PC-3 (cell line): ENCODE measurements around the gene FPGS. TPM values are rescaled to one million over a fixed set of nuclear protein-coding genes. Genes with fewer than 3 reads are reported as not detected.

Source experiments
- ATAC-seq: fragments of 200-7000 bp; cut with Tn5 transposase; 2 replicates; pipeline ENCODE4 v1.9.1; 2020; ENCODE audit warnings: mild to moderate bottlenecking, moderate library complexity
- BruUV-seq: library from RNA; stranded (reverse); fragments of 400-500 nt; replicated peaks from 2 replicates; lab custom pipeline; 2021; lab: Mats Ljungman, UMichigan
- CTCF ChIA-PET: fragments of 300-600 bp; sonication (Branson Sonifier 250); formaldehyde crosslinking; loops from one replicate; lab custom pipeline; 2022; ENCODE audit warnings: antibody characterized with exemption; lab: Charles Lee
- POLR2A ChIA-PET: fragments of 300-600 bp; sonication (Branson Sonifier 250); formaldehyde crosslinking; loops from one replicate; lab custom pipeline; 2022; ENCODE audit warnings: antibody characterized with exemption; ENCODE audit not compliant: unreplicated experiment; lab: Charles Lee
- DNase-seq: peaks from one replicate; pipeline ENCODE4 v3.0.0-alpha.2; 2015
- H2AFZ ChIP-seq: fragments of 300-600 bp; sonication (generic); 2 replicates; pipeline ENCODE4 v1.6.0; 2016; ENCODE audit warnings: antibody characterized with exemption, low read length
- H3F3A ChIP-seq: fragments of 300-600 bp; sonication (generic); one replicate; pipeline ENCODE4 v1.6.0; 2017; ENCODE audit warnings: antibody characterized with exemption, low read length, control low read depth, mild to moderate bottlenecking; ENCODE audit not compliant: unreplicated experiment
- H3K27ac ChIP-seq: fragments of 300-600 bp; sonication (generic); 2 replicates; pipeline ENCODE4 v1.5.1; 2016; ENCODE audit warnings: mild to moderate bottlenecking, low read length
- H3K27me3 ChIP-seq: fragments of 300-600 bp; sonication (generic); 2 replicates; pipeline ENCODE4 v1.6.1; 2016; ENCODE audit warnings: low read length, mixed read lengths
- H3K36me3 ChIP-seq: fragments of 300-600 bp; sonication (generic); 2 replicates; pipeline ENCODE4 v1.6.1; 2016; ENCODE audit warnings: low read depth, mixed run types, low read length, mixed read lengths
- H3K4me1 ChIP-seq: fragments of 300-600 bp; sonication (generic); 2 replicates; pipeline ENCODE4 v1.5.1; 2016; ENCODE audit warnings: low read length; ENCODE audit not compliant: insufficient read depth
- H3K4me2 ChIP-seq: fragments of 300-600 bp; sonication (generic); 2 replicates; pipeline ENCODE4 v1.6.0; 2016; ENCODE audit warnings: low read length
- H3K4me3 ChIP-seq: fragments of 300-600 bp; sonication (generic); 2 replicates; pipeline ENCODE4 v1.5.1; 2016; ENCODE audit warnings: mild to moderate bottlenecking, low read length, mixed read lengths
- H3K79me2 ChIP-seq: fragments of 300-600 bp; sonication (generic); 2 replicates; pipeline ENCODE4 v1.6.1; 2017; ENCODE audit warnings: low read length, mixed read lengths
- H3K9ac ChIP-seq: fragments of 300-600 bp; sonication (generic); 2 replicates; pipeline ENCODE4 v1.6.0; 2016; ENCODE audit warnings: mild to moderate bottlenecking, low read length
- H3K9me2 ChIP-seq: fragments of 300-600 bp; sonication (generic); replicated peaks from 2 replicates; pipeline ENCODE4 v1.6.1; 2016; ENCODE audit warnings: mixed run types, low read length, mixed read lengths
- H3K9me3 ChIP-seq: fragments of 300-600 bp; sonication (generic); 2 replicates; pipeline ENCODE4 v1.6.1; 2016; ENCODE audit warnings: low read length, mixed read lengths
- H4K20me1 ChIP-seq: fragments of 300-600 bp; sonication (generic); 2 replicates; pipeline ENCODE4 v1.6.1; 2016; ENCODE audit warnings: low read length, mixed read lengths
- CTCF ChIP-seq: fragments of 300-600 bp; sonication (generic); conservative IDR thresholded peaks from 2 replicates; pipeline ENCODE4 v1.5.1; 2017; ENCODE audit warnings: antibody characterized with exemption, low read depth, mild to moderate bottlenecking, low read length
- EZH2 ChIP-seq: fragments of 300-600 bp; sonication (generic); IDR thresholded peaks from one replicate; pipeline ENCODE4 v1.6.1; 2017; ENCODE audit warnings: antibody characterized with exemption, mild to moderate bottlenecking, low read length; ENCODE audit not compliant: unreplicated experiment
- EZH2phosphoT487 ChIP-seq: fragments of 300-600 bp; sonication (generic); IDR thresholded peaks from 2 replicates; pipeline ENCODE4 v1.6.1; 2018; ENCODE audit warnings: mild to moderate bottlenecking, antibody characterized with exemption, low read length, borderline replicate concordance
- intact Hi-C: fragments of 100-400 bp; cut with micrococcal nuclease; formaldehyde crosslinking; loops from 2 replicates; pipeline ENCODE4 v1.9.0; 2023
- total RNA-seq: library from RNA; depleted of rRNA; stranded (reverse); fragments of >200 nt; gene quantifications from 2 replicates; pipeline ENCODE4 v1.2.3, GENCODE V29; 2014

FPGS gene
- total RNA-seq, 1 experiment from 2014 or later: 78.5 TPM

GRCh38 chr9:127793093-127793708 lies 9.5 kb upstream of the FPGS start:
- ChIA-PET CTCF (no interaction called here), POLR2A (no interaction called here)
- Histone ChIP-seq H3K9ac (no peak overlapping the region), H3K36me3 (peaks cover 31% of the 10 kb centered on the region), H3K27ac (no peak overlapping the region), H3K9me3 (no peaks in the 10 kb centered on the region), H3K79me2 (peaks cover 19% of the 10 kb centered on the region), H4K20me1 (peaks cover 14% of the 10 kb centered on the region), H3K4me3 (no peak overlapping the region), H3K27me3 (no peaks in the 10 kb centered on the region), H3F3A (no peaks in the 10 kb centered on the region), H2AFZ (no peak overlapping the region), H3K4me1 (no peaks in the 10 kb centered on the region), H3K9me2 (no peaks in the 10 kb centered on the region), H3K4me2 (no peak overlapping the region)
- DNase-seq (no peak), ATAC-seq (peak; percentile 64)
- no peak for TF ChIP-seq CTCF
- TF ChIP-seq EZH2phosphoT487: no peak
- BruUV-seq: no TSS peak
- intact Hi-C loops: no loop called here

GRCh38 chr9:127794001-127794791 lies 8.5 kb upstream of the FPGS start:
- ATAC-seq (no peak), DNase-seq (no peak)
- Histone ChIP-seq H3K27ac (no peak overlapping the region), H3K9me2 (no peaks in the 10 kb centered on the region), H3K4me3 (no peak overlapping the region), H3K9ac (no peak overlapping the region), H3F3A (no peaks in the 10 kb centered on the region), H3K27me3 (no peaks in the 10 kb centered on the region), H3K79me2 (peaks cover 9% of the 10 kb centered on the region; the same call in 1 of the 2 replicates), H3K4me1 (no peaks in the 10 kb centered on the region), H3K9me3 (no peaks in the 10 kb centered on the region), H3K4me2 (no peak overlapping the region), H4K20me1 (peaks cover 5% of the 10 kb centered on the region; the same call in 1 of the 2 replicates), H2AFZ (no peak overlapping the region), H3K36me3 (peaks cover 21% of the 10 kb centered on the region)
- ChIA-PET POLR2A (no interaction called here), CTCF (no interaction called here)
- TF ChIP-seq EZH2phosphoT487 (no peak), EZH2 (no peak), CTCF (no peak)
- intact Hi-C loops: no loop called here
- BruUV-seq: no TSS peak
